Osteocyte (in vitro differentiated cells): ENCODE measurements around the gene NFIX. TPM values are rescaled to one million over a fixed set of nuclear protein-coding genes. Genes with fewer than 3 reads are reported as not detected.
A peak's percentile ranks its signal among the peaks of the same experiment; 100 is the strongest.

ENCODE experiments used
- DNase-seq: peaks from one replicate; pipeline ENCODE4 v3.0.0; 2021; ENCODE audit warnings: mixed read lengths; ENCODE audit not compliant: unreplicated experiment; ENCODE audit errors: extremely low spot score
- H3K27ac Mint-ChIP-seq: one replicate; pipeline ENCODE4 v1.8.0; 2021; ENCODE audit warnings: mild to moderate bottlenecking, mixed read lengths; ENCODE audit not compliant: unreplicated experiment
- H3K27me3 Mint-ChIP-seq: one replicate; pipeline ENCODE4 v1.8.0; 2021; ENCODE audit warnings: mixed read lengths; ENCODE audit not compliant: unreplicated experiment
- H3K36me3 Mint-ChIP-seq: one replicate; pipeline ENCODE4 v1.8.0; 2021; ENCODE audit warnings: mixed read lengths; ENCODE audit not compliant: unreplicated experiment
- H3K4me1 Mint-ChIP-seq: one replicate; pipeline ENCODE4 v1.8.0; 2021; ENCODE audit warnings: mixed read lengths; ENCODE audit not compliant: unreplicated experiment
- H3K4me3 Mint-ChIP-seq: one replicate; pipeline ENCODE4 v1.8.0; 2021; ENCODE audit warnings: mild to moderate bottlenecking, moderate library complexity, mixed read lengths; ENCODE audit not compliant: unreplicated experiment
- H3K9me3 Mint-ChIP-seq: one replicate; pipeline ENCODE4 v1.8.0; 2021; ENCODE audit warnings: mixed read lengths; ENCODE audit not compliant: unreplicated experiment
- CTCF ChIP-seq: fragments of 200-600 bp; sonication (generic); IDR thresholded peaks from 2 replicates; pipeline ENCODE4 v1.5.0; 2021; ENCODE audit warnings: antibody characterized with exemption, mild to moderate bottlenecking, moderate library complexity
- total RNA-seq: library from RNA; stranded (reverse); gene quantifications from 2 replicates; pipeline ENCODE4 v1.2.1, GENCODE V29; 2021

NFIX gene
- total RNA-seq, 1 donor from 2014 or later = 87.0 TPM

GRCh38 chr19:13092158-13092543 lies 96.9 kb downstream of the NFIX start:
- Mint-ChIP-seq H3K27ac (peak overlapping the region; percentile 85), H3K4me3 (no peak overlapping the region), H3K36me3 (peaks cover 9% of the 10 kb centered on the region), H3K9me3 (no peaks in the 10 kb centered on the region), H3K27me3 (peaks cover 12% of the 10 kb centered on the region), H3K4me1 (peaks cover 57% of the 10 kb centered on the region)
- TF ChIP-seq CTCF = no peak
- DNase-seq = no peak

- no peak for TF ChIP-seq CTCF
- H3K4me3 Mint-ChIP-seq = no peak overlapping the region
- H3K27ac Mint-ChIP-seq = peak overlapping the region; percentile 54
- H3K36me3 Mint-ChIP-seq = peaks cover 9% of the 10 kb centered on the region
- peaks cover 58% of the 10 kb centered on the region for H3K4me1 Mint-ChIP-seq
- no peaks in the 10 kb centered on the region for H3K9me3 Mint-ChIP-seq
- peaks cover 12% of the 10 kb centered on the region for H3K27me3 Mint-ChIP-seq
- no peak for DNase-seq
These were observed 97.4 kb downstream of the NFIX start for GRCh38 chr19:13092606-13093235.

- H3K4me3 Mint-ChIP-seq = no peak overlapping the region
- H3K36me3 Mint-ChIP-seq = peaks cover 8% of the 10 kb centered on the region
- H3K9me3 Mint-ChIP-seq = no peaks in the 10 kb centered on the region
- H3K4me1 Mint-ChIP-seq = peaks cover 61% of the 10 kb centered on the region
- H3K27ac Mint-ChIP-seq = peak overlapping the region; percentile 54
- peak; percentile 97 for TF ChIP-seq CTCF
- peaks cover 12% of the 10 kb centered on the region for H3K27me3 Mint-ChIP-seq
- peak; percentile 93 for DNase-seq
These were observed 98.3 kb downstream of the NFIX start for GRCh38 chr19:13093407-13094105.

- H3K4me3 Mint-ChIP-seq = no peak overlapping the region
- H3K27me3 Mint-ChIP-seq = peaks cover 15% of the 10 kb centered on the region
- peaks cover 5% of the 10 kb centered on the region for H3K36me3 Mint-ChIP-seq
- TF ChIP-seq CTCF = peak; percentile 0
- no peaks in the 10 kb centered on the region for H3K9me3 Mint-ChIP-seq
- H3K27ac Mint-ChIP-seq = peak overlapping the region; percentile 44
- peaks cover 63% of the 10 kb centered on the region for H3K4me1 Mint-ChIP-seq
- DNase-seq = no peak
These were observed 98.8 kb downstream of the NFIX start for GRCh38 chr19:13094106-13094504.

GRCh38 chr19:13094771-13095392 lies 99.6 kb downstream of the NFIX start:
- peaks cover 63% of the 10 kb centered on the region for H3K4me1 Mint-ChIP-seq
- no peak for TF ChIP-seq CTCF
- DNase-seq = no peak
- H3K4me3 Mint-ChIP-seq = no peak overlapping the region
- peaks cover 5% of the 10 kb centered on the region for H3K36me3 Mint-ChIP-seq
- H3K9me3 Mint-ChIP-seq = no peaks in the 10 kb centered on the region
- H3K27me3 Mint-ChIP-seq = peaks cover 17% of the 10 kb centered on the region
- H3K27ac Mint-ChIP-seq = peak overlapping the region; percentile 43
